ENCODE results near the gene TMED6.
A peak's percentile ranks its signal among the peaks of the same experiment; 100 is the strongest.

The TMED6 gene

GRCh38 chr16:69351309-69352027 is at the start of gene TMED6:
TMED6 (minus strand) TSS chr16:69351786; CDS start chr16:69351753, 33 bp downstream.
- DNase-seq (ENCODE audit: low read depth) = no peak

- no peak for DNase-seq (ENCODE audit: low read depth)
Measured at GRCh38 chr16:69399361-69399760, 47.8 kb upstream of the TMED6 start.

GRCh38 chr16:69397821-69398521 is 46.4 kb upstream of the TMED6 start:
- DNase-seq (ENCODE audit: low read depth) = no peak

- no peak for DNase-seq (ENCODE audit: low read depth)
Measured at GRCh38 chr16:69396187-69397061, 44.8 kb upstream of the TMED6 start.

GRCh38 chr16:69395859-69396186 is 44.2 kb upstream of the TMED6 start:
- DNase-seq (ENCODE audit: low read depth) = no peak

GRCh38 chr16:69393898-69394849 is 42.6 kb upstream of the TMED6 start:
- no peak for DNase-seq (ENCODE audit: low read depth)

- DNase-seq (ENCODE audit: low read depth) = no peak
Measured at GRCh38 chr16:69386596-69386995, 35.0 kb upstream of the TMED6 start.

GRCh38 chr16:69384974-69385373 is 33.4 kb upstream of the TMED6 start:
- DNase-seq (ENCODE audit: low read depth) = no peak

GRCh38 chr16:69382421-69382820 is 30.8 kb upstream of the TMED6 start:
- no peak for DNase-seq (ENCODE audit: low read depth)

- no peak for DNase-seq (ENCODE audit: low read depth)
Measured at GRCh38 chr16:69381231-69381630, 29.6 kb upstream of the TMED6 start.

- DNase-seq (ENCODE audit: low read depth) = no peak
Measured at GRCh38 chr16:69378760-69379159, 27.2 kb upstream of the TMED6 start.

- no peak for DNase-seq (ENCODE audit: low read depth)
Measured at GRCh38 chr16:69378036-69378435, 26.4 kb upstream of the TMED6 start.

- no peak for DNase-seq (ENCODE audit: low read depth)
Measured at GRCh38 chr16:69376393-69377059, 24.9 kb upstream of the TMED6 start.

GRCh38 chr16:69373019-69373418 is 21.4 kb upstream of the TMED6 start:
- no peak for DNase-seq (ENCODE audit: low read depth)

- no peak for DNase-seq (ENCODE audit: low read depth)
Measured at GRCh38 chr16:69371564-69371963, 20.0 kb upstream of the TMED6 start.

- no peak for DNase-seq (ENCODE audit: low read depth)
Measured at GRCh38 chr16:69368866-69369265, 17.3 kb upstream of the TMED6 start.

- peak; percentile 91 for DNase-seq (ENCODE audit: low read depth)
Measured at GRCh38 chr16:69367980-69368379, 16.4 kb upstream of the TMED6 start.

GRCh38 chr16:69366431-69366830 is 14.8 kb upstream of the TMED6 start:
- no peak for DNase-seq (ENCODE audit: low read depth)

- DNase-seq (ENCODE audit: low read depth) = no peak
Measured at GRCh38 chr16:69365901-69366300, 14.3 kb upstream of the TMED6 start.

- no peak for DNase-seq (ENCODE audit: low read depth)
Measured at GRCh38 chr16:69364088-69364487, 12.5 kb upstream of the TMED6 start.

- DNase-seq (ENCODE audit: low read depth) = no peak
Measured at GRCh38 chr16:69363281-69363717, 11.7 kb upstream of the TMED6 start.
